NOMO-1 treated with dmso at 0.1 percent for 144 hours (cell line): Measurements from ENCODE around the gene LYG1.
"Not testable (repeated sequence)": the region's sequence is repeated elsewhere in the genome, so short reads cannot be mapped to it uniquely, and the experiment has no call there.

Experiments
- DNase-seq: peaks from one replicate; lab custom pipeline; 2025; ENCODE audit not compliant: unreplicated experiment; lab: John Stamatoyannopoulos, UW

LYG1 gene

DNA sequence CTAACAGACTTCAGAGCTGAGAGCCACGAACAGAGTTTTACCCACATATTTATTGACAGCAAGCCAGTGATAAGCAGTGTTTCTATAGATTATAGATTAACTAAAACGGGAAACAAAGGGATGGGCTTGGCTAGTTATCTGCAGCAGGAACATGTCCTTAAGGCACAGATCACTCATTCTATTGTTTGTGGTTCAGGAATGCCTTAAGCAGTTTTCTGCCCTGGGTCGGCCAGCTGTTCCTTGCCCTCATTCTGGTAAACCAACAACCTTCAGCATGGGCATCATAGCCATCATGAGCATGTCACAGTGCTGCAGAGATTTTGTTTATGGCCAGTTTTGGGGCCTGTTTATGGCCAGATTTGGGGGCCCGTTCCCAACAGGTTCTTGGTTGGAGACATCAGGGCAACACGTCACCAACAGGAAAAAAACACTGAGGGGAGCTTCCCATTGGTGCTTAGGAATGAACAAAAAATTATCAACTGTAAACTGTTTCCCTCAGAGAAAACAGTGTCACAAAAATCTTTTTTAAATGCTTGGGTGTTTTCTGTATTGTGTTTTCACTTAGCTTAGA lies 22.7 kb downstream of the LYG1 start:
- not testable (repeated sequence) for DNase-seq

DNA sequence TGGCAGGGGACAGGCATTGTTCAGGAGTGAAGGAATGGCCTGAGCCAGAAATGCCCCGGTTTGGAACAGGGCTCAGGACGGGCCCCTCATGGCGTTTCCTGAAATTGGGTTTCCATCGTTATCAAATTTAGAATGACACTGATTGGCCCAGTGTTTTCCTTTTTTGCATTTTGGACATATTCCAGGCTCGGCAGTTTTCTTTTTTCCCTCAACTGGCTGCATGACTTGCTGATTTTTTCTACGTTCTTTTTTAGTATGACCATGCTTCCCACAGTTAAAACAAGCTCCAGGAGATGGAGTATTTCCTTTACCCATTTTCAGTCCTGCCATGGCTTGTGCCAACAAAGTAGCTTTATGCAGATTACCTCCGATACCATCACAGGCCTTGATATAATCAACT lies 25.1 kb downstream of the LYG1 start:
- no peak for DNase-seq

DNA sequence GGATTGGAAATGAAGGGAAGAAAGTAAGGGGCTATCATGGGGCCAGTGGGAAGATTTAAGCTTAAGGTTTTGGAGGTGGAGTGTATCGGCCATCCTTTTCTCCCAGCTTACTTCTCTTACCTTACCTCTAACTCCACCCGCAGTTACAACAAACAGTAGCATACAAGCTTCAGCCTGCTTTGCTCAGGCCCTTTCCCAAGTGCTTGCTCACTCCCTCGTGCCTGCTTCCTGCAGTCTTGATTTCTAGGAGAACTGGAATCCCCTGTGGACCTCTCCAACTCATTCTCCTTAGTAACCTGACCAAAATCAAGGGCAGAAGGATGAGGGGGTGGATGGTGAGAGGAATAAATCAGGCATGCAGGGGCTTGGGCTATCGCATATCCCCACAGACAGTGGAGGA lies 39.8 kb downstream of the LYG1 start:
- no peak for DNase-seq

DNA sequence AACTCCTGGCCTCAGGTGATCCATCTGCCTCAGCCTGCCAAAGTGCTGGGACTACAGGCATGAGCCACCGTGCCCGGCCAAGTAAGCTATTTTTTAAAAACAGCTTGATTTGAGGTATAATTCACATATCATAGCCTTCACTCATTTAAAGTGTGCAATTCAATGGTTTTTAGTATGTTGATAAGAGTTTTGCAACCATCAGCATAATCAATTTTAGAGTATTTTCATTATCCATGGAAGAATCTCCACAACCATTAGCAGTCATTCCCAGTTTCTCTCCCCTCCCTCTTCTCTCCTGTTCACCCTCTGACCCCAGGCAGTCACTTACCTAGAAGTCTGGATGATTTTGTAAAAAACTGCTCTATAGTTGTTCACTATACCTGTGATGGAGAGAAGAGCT lies 40.8 kb downstream of the LYG1 start:
- no peak for DNase-seq

DNA sequence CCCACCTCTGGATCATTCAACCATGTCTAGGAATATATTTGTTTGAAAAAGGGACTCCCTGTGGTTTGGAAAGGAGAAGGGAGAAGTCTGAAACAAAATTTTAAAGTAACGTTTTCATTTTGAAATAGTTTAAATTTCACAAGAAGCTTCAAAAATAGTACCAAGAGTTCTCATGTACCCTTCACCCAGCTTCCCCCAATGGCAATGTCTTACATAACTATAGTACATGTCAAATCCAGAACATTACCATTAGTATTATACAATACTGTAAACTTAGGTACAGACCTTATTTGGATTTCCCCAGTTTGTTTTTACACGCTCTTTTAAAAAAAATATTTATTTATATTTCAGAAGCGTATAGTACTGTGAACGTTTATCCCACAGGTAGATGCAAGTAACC lies 41.5 kb downstream of the LYG1 start:
- no peak for DNase-seq

DNA sequence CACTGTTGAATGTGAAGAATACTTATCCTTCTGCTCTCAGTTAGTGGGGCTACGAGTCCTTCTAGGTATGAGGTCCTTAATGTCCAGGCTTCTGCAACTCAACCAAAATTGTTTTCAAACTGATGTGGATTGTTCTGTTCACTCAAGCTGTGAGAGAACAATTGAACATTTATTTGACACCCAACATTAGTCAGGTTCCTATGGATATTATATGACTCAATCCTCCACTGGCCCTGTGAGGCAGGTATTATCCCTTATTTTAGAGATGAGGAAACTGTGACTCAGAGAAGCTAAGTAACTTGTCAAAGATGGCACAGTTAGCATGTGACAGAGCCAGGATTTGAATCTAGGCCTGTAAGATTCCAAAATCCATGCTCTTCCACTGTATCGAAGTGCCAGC lies 44.3 kb downstream of the LYG1 start:
- no peak for DNase-seq

DNA sequence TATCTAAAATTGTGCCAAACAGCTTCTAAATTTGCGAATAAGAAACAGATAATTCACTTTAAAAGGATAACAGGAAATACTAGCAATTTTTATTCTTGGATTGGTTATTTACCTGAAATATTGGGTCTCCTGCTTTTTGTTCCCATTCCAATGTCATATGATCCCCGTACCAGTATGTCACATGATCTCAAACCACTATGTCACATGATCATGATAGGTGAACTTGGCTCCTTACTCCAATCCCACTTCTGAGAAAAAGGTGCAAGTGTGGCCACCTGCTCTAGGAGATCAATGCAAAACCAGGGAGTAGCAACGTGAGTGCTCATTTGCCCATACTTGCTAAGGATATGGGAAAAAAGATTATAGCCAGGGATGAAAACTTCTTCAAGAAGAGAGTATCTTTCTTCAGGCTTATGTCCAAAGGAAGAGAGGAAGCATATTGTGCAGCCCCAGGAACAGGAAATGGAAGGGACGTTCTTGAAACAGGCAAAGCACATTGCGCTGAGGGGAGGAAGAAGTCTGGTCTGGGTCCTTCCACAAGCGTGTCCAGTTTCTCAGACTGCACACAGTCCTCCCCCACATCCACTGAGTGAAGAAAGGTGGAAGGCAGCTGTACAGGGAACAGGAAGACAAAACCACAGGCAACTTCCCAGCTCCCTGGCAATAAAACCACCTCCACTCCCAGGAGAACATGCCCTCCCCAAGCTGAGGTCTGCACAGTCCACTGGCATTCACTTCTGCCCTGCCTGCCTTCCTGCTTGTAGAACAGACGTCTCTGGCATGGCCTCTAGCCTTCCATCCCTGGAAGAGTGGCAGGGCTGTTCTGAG lies 45.3 kb downstream of the LYG1 start, which contains the start of gene LYG2:
Gene LYG2 (minus strand): TSS at position 176 of the 828 bp plus-strand sequence. CDS start 1,406 bp downstream, outside the sequence.
- DNase-seq: no peak

DNA sequence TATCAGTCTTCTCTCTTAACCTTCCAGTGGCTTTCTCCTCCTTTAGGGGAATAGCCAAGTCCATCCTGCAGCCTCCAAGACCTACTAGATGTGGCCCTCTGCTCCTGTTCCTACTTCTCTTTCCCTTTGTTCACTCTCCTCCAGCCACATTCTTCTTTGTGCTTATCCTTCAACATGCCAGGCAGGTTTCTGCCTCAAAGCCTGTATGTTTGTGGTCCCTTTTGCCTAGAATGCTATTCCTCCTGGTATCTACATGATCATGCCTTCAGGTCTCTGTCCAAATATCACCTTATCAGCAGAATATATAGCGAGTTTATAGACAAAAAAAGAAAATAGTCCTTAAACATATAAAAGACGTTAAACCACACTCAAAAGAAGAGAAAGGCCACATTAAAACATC lies 51.0 kb downstream of the LYG1 start:
- DNase-seq: no peak

DNA sequence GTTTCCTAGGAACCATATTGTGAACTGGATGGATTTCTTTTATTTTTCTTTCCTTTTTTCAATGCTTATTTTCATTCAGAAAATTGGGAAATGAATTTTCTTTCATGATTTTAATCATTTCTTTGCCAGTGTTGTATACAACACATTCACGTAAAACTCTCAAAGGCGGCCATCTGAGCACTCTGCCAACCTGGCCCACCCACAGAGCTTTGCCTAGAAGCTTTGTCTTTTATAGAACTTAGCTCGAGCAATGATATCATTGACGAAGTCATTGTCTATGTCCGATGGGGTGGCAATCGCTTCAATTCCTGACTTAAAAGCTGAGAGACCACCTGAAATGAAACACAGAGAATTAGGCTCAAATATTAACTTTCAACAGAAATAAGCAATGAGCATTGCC lies 58.8 kb downstream of the LYG1 start:
- no peak for DNase-seq

DNA sequence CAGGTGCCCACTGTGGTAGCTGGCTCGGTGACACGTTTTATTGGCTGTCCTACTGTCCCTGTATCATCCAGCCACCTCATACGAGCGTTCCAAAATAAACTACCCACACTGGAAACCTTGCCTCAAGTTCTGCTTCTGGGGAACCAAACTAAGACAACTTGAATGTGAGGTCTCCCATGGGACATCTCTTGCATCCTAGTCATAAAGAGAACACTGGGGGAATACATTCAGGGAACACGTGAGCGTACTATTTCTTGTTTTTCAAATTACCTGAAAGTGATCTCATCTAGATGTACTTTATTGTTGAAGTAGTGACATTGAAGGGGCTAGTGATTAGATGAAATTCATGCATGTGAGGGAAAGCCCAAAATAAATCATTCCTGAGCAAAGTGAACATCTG lies 60.6 kb downstream of the LYG1 start:
- DNase-seq: no peak

DNA sequence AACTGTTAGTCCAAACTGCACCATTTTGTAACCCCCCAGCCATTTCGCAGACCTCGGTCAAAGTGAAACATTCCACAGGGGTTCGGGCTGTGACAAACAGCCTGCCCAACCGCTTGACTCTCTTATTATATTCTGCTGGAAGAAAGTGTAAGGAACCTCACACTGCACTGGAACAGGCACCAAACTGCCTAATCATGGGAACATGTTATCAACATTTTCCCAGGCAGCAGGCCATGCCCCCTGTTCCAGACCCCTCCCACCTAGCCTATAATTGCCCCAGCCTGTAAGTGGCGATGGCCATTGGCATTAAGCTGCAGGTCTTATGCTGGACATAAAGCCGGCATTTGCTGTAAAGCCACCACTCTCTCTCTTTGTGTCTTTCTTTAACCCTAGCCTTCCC lies 62.4 kb downstream of the LYG1 start:
- no peak for DNase-seq
